K562 (cell line): ENCODE data around the gene IFI27L1. TPM values are rescaled to one million over a fixed set of nuclear protein-coding genes. Genes with fewer than 3 reads are reported as not detected.
A peak's percentile ranks its signal among the peaks of the same experiment; 100 is the strongest.

ENCODE experiments used
- FOXJ2 ChIP-seq: fragments of 200-800 bp; sonication (Bioruptor generic); IDR thresholded peaks from 2 replicates; pipeline ENCODE4 v1.6.1; 2016; ENCODE audit warnings: missing genetic modification characterization, missing compliant biosample characterization
- FUS ChIP-seq: fragments of 200-400 bp; formaldehyde crosslinking; optimal IDR thresholded peaks from 2 replicates; pipeline ENCODE3; 2017; ENCODE audit warnings: low read depth, low read length
- HNRNPUL1 ChIP-seq: fragments of 200-400 bp; formaldehyde crosslinking; IDR thresholded peaks from 2 replicates; pipeline ENCODE4 v1.6.1; 2017; ENCODE audit warnings: low read length
- NFXL1 ChIP-seq: fragments of 450-650 bp; formaldehyde crosslinking; IDR thresholded peaks from 2 replicates; pipeline ENCODE4 v1.4.0; 2021; ENCODE audit warnings: mild to moderate bottlenecking
- PHF20 ChIP-seq: fragments of 450-650 bp; IDR thresholded peaks from 2 replicates; pipeline ENCODE4 v1.6.1; 2018; ENCODE audit not compliant: partially characterized antibody
- SMARCA4 ChIP-seq: fragments of 450-650 bp; IDR thresholded peaks from 2 replicates; pipeline ENCODE4 v1.6.1; 2016
- SRSF3 ChIP-seq: fragments of 200-400 bp; formaldehyde crosslinking; IDR thresholded peaks from 2 replicates; pipeline ENCODE4 v1.6.1; 2016; ENCODE audit warnings: mild to moderate bottlenecking, low read length, moderate library complexity; ENCODE audit not compliant: insufficient read depth
- ZBTB40 ChIP-seq, 2 experiments: fragments of 450-650 bp in 1 of 2; sonication (generic) in 1 of 2; formaldehyde crosslinking in 1 of 2; IDR thresholded peaks; 2 replicates each; pipeline versions ENCODE4 v1.7.1 to v1.9.0; 2016 to 2022; ENCODE audit warnings: inconsistent platforms in 1 of 2, mild to moderate bottlenecking in 1 of 2, missing genetic modification reagents in 1 of 2
- ZNF134 ChIP-seq: fragments of 250-450 bp; sonication (Bioruptor Pico); conservative IDR thresholded peaks from 2 replicates; pipeline ENCODE4 v1.4.0; 2020
- ZNF263 ChIP-seq: sonication (generic); formaldehyde crosslinking; IDR thresholded peaks from 2 replicates; pipeline ENCODE4 v1.8.0; 2022; ENCODE audit warnings: mild to moderate bottlenecking, missing genetic modification reagents, borderline replicate concordance
- ZNF311 ChIP-seq: fragments of 250-450 bp; sonication (Bioruptor Pico); IDR thresholded peaks from 2 replicates; pipeline ENCODE4 v1.4.0; 2020; ENCODE audit warnings: mild to moderate bottlenecking, moderate library complexity
- ZNF444 ChIP-seq: fragments of 250-450 bp; sonication (Bioruptor Pico); IDR thresholded peaks from 2 replicates; pipeline ENCODE4 v1.4.0; 2020; ENCODE audit warnings: mild to moderate bottlenecking, moderate library complexity
- polyA plus RNA-seq, 8 experiments: library from polyadenylated mRNA; depleted of rRNA in 4 of 8; stranded (reverse) in 5 of 8; unstranded in 3 of 8; fragments of >200 nt; fragmentation: Nextera tagmentation in 2 of 8; fragmentation: Illumina TruSeq in 1 of 8; extraction: Ambion mirVana in 2 of 8; extraction: Trizol in 1 of 8; gene quantifications; 2 replicates each; pipeline versions ENCODE4 v1.2.1 to v1.2.3, GENCODE V29; 2011 to 2014; ENCODE audit warnings: inconsistent platforms in 1 of 8, missing spikeins in 1 of 8
- total RNA-seq, 7 experiments: library from RNA; depleted of rRNA in 6 of 7; stranded (reverse); fragments of >200 nt in 6 of 7; fragmentation: Illumina TruSeq in 2 of 7; extraction: Trizol in 2 of 7; gene quantifications; 2 replicates each; pipeline versions ENCODE4 v1.2.1 to v1.2.3, GENCODE V29; 2011 to 2021; ENCODE audit warnings: low replicate concordance in 1 of 7
- TF ChIP-seq, protein P1 (sequence below): fragments of 450-650 bp; IDR thresholded peaks from 2 replicates; pipeline ENCODE4 v1.7.0; 2016; ENCODE audit warnings: borderline replicate concordance
- TF ChIP-seq, protein P2 (sequence below): fragments of 200-400 bp; formaldehyde crosslinking; IDR thresholded peaks from 2 replicates; pipeline ENCODE4 v1.6.1; 2017; ENCODE audit warnings: mild to moderate bottlenecking, low read depth, low read length, moderate library complexity

The IFI27L1 gene
- total and polyA plus RNA-seq, 9 of the 15 experiments (the other 6 are each of a cell fraction or from before 2014, with no cell fraction given) = 14.5 to 28.0 (median 23.8) TPM

DNA sequence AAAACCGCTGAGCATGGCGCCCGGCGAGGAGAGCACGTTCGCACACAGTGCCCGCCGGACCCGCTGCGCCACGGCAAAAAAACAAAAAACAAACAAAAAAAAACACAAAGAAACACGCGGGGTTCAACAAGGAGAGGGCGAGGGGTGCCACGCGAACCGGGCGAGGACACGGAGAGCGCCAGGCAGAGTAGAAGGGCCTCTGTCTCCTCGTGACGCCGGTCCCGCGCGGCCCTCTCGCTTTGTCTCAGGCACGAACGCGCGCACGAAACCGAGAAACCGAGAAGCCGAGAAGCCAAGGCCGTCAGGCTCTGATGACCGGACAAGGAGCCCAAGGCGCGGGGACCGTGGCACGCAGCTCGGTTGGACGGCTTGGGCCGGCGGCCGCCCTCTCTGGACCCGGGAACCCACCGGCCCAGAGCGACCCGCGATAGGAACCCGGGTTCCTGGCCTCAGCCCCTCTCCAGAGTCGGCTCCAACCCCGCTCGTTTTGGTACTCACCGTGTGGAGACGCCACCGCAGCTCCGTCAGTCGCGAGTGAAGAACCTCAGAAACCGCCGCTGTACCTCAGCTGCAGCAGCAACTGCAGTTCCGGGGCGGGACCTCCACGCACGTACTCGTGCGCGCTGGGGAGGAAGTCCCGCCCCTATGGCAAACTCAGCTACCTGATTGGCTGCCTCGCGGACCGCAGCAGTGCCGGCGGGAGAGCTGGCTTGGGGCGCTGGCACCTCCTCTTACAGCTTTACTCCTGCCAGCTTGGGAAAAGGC is at the start of gene IFI27L1, which contains the start of gene DDX24 (continued):
- peak; percentile 85 for TF ChIP-seq ZBTB40 (IDR thresholded peaks at IDR 0.05)
- no peak for TF ChIP-seq ZBTB40 (CRISPR knock-in tag; IDR thresholded peaks at IDR 0.05)
- TF ChIP-seq NFXL1 = no peak
- no peak for TF ChIP-seq ZNF134 (CRISPR knock-in tag)
- TF ChIP-seq FOXJ2 (tag) = no peak
- TF ChIP-seq, protein P1, sequence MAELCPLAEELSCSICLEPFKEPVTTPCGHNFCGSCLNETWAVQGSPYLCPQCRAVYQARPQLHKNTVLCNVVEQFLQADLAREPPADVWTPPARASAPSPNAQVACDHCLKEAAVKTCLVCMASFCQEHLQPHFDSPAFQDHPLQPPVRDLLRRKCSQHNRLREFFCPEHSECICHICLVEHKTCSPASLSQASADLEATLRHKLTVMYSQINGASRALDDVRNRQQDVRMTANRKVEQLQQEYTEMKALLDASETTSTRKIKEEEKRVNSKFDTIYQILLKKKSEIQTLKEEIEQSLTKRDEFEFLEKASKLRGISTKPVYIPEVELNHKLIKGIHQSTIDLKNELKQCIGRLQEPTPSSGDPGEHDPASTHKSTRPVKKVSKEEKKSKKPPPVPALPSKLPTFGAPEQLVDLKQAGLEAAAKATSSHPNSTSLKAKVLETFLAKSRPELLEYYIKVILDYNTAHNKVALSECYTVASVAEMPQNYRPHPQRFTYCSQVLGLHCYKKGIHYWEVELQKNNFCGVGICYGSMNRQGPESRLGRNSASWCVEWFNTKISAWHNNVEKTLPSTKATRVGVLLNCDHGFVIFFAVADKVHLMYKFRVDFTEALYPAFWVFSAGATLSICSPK = no peak
- TF ChIP-seq ZNF444 (CRISPR knock-in tag) = no peak
- no peak for TF ChIP-seq FUS
- TF ChIP-seq, protein P2, sequence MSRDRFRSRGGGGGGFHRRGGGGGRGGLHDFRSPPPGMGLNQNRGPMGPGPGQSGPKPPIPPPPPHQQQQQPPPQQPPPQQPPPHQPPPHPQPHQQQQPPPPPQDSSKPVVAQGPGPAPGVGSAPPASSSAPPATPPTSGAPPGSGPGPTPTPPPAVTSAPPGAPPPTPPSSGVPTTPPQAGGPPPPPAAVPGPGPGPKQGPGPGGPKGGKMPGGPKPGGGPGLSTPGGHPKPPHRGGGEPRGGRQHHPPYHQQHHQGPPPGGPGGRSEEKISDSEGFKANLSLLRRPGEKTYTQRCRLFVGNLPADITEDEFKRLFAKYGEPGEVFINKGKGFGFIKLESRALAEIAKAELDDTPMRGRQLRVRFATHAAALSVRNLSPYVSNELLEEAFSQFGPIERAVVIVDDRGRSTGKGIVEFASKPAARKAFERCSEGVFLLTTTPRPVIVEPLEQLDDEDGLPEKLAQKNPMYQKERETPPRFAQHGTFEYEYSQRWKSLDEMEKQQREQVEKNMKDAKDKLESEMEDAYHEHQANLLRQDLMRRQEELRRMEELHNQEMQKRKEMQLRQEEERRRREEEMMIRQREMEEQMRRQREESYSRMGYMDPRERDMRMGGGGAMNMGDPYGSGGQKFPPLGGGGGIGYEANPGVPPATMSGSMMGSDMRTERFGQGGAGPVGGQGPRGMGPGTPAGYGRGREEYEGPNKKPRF = no peak
- no peak for TF ChIP-seq HNRNPUL1
- no peak for TF ChIP-seq SRSF3
- no peak for TF ChIP-seq ZNF311 (CRISPR knock-in tag)
- TF ChIP-seq SMARCA4 = no peak
- no peak for TF ChIP-seq ZNF263
- no peak for TF ChIP-seq PHF20
